Measurements from ENCODE around the gene STON1. TPM values are rescaled to one million over a fixed set of nuclear protein-coding genes. Genes with fewer than 3 reads are reported as not detected.

The STON1 gene, protein sequence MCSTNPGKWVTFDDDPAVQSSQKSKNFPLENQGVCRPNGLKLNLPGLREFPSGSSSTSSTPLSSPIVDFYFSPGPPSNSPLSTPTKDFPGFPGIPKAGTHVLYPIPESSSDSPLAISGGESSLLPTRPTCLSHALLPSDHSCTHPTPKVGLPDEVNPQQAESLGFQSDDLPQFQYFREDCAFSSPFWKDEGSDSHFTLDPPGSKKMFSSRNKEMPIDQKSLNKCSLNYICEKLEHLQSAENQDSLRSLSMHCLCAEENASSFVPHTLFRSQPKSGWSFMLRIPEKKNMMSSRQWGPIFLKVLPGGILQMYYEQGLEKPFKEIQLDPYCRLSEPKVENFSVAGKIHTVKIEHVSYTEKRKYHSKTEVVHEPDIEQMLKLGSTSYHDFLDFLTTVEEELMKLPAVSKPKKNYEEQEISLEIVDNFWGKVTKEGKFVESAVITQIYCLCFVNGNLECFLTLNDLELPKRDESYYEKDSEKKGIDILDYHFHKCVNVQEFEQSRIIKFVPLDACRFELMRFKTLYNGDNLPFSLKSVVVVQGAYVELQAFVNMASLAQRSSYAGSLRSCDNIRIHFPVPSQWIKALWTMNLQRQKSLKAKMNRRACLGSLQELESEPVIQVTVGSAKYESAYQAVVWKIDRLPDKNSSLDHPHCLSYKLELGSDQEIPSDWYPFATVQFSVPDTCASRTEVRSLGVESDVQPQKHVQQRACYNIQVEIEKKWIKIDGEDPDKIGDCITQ
- total RNA-seq: 26.8 and 32.1 TPM in 2 replicates

DNA sequence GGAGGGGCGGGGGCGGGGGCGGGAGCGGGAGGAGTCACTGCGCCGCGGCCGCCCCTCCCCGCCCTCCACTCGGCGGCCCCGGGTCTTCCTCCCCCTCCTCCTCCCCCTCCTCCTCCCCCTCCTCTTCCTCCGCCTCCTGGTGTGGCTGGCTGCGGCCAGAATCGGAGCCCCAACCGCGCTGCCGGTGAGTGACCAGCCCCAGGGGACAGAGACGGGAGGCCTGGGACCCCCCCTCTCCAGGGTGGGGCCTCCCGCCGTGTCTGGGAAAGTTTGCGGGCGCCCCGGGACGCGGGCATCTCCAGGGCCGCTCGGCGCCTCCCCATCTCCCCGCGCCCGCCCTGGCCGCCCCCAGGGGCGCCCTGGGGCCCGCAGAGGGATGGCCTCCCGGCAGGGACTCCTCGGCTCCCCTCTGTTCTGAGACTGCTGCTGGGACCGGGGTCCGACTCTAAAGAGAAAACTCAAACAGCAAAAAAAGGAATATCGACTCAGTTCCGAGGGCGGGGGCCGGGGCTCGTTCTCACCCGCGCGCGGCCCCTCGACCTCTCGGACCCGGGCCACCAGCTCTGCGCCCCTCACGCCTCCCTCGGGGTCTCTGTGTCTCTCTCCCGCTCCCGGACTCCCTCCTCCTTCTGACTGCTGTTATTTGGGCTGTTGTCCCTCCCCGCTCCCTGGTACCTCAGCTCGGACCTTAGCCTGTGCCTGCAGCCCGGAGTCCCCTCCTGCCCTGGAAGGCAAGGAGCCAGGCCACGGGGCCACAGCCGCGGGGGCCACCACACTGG, at the start of gene STON1:
Gene STON1 (plus strand): TSS at position 122 of the 779 bp plus-strand sequence. CDS start 50,480 bp downstream, outside the sequence.

DNA sequence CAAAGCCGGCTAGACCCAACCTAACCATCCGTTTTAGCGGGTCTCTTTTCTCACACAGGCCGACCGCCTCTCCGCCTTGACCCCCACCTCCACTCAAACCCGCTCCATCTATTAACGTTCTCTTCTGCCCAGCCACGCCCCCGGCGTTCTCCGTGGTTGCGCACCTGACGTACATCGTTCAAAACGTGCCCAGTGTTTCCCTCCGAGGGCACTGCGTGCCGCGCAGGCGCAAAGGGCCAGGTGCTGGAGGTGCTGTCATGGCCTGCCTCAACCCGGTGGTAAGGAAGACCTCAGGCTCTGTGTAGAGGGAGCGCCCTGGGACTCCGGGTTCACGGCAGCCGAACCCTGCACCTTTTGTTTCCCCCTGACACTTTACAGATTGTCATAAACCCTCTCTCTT, 87.7 kb downstream of the STON1 start, which contains the start of gene GTF2A1L:
Gene GTF2A1L (plus strand): TSS at position 239 of the 400 bp plus-strand sequence. CDS start 19 bp downstream, at position 258.

Small RNA genes within 50 kb of the gene (small RNA-seq; reads per million reads assigned to genes)
- gene RNU6-282P (not detected), gene TPT1P11 (not detected)

Other genes starting within 250 kb of the STON1 start
- 25.7 and 29.8 TPM in 2 replicates for gene FOXN2, start 215.5 kb upstream of the STON1 start, total RNA-seq
- gene PPP1R21, start 89.4 kb upstream of the STON1 start, total RNA-seq: 13.7 and 18.2 TPM in 2 replicates
- gene GTF2A1L, start 87.7 kb downstream of the STON1 start, total RNA-seq: 4.6 TPM in 1 of 2 replicates, not detected in the other
- 0.32 and 0.39 TPM in 2 replicates for gene LHCGR, start 225.6 kb downstream of the STON1 start, total RNA-seq

Data from articular chondrocyte of knee joint (primary cell).